Measurements from ENCODE around the gene PYGM. TPM values are rescaled to one million over a fixed set of nuclear protein-coding genes. Genes with fewer than 3 reads are reported as not detected.

The PYGM gene
- total RNA-seq, 1 donor from 2014 or later, result 584 TPM

DNA sequence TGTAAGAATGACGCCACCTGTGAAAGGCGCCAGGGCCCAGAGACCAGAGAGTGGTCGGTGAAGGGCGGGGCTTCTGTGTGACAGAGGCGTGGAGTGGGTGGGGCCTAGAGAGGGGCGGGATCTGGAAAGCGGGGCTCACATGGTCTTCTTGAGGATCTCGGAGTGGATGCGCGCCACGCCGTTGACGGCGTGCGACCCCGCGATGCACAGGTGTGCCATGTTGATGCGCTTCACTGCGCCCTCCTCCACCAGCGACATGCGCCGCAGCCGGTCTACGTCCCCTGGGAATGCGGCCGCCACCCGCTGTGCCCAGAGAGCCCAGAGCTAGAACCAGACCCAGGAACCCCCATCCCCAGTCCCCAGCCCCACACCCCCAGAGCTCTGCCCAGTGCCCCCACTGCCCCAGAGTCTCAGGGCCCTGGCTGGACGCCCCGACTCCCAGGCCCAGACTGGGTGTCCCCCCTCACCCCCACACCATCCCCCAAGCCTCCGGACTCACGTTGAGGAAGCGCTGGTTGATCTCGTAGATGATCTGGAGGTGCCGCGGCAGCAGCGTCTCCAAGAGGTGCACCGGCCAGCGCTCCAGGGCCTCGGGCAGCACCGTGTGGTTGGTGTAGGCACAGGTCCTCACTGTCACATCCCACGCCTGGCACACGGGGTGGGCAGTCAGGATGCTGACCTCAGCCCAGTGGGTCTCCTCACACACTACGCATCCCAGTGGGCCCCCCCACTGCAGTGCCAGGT lies 6.2 kb downstream of the PYGM start:
- DNase-seq, result no peak

DNA sequence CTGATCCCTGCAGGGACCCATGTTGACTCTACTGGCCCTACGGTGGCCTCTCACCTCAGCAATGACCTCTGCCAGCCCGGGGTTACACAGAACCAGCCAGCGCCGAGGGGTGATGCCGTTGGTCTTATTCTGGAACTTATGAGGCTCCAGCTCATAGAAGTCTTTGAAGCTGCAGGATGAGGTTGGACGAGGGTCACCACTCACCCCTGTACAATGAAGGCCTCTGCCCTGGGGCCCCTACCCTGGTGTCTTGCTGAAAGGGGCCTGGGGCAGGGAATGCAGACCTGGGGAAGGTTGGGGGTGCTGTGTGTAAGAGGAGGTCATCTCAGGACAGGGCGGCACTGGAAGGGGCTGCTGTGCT lies 6.8 kb downstream of the PYGM start:
- no peak for DNase-seq

GRCh38 chr11:64752175-64752970 lies 7.4 kb downstream of the PYGM start:
- DNase-seq, result peak; percentile 41

- no peak for DNase-seq
These were observed 8.2 kb downstream of the PYGM start for GRCh38 chr11:64751580-64751979.

GRCh38 chr11:64751136-64751535 lies 8.6 kb downstream of the PYGM start:
- DNase-seq, result no peak

- no peak for DNase-seq
These were observed 9.3 kb downstream of the PYGM start for GRCh38 chr11:64750361-64751054.

- DNase-seq, result no peak
These were observed 11.7 kb downstream of the PYGM start for GRCh38 chr11:64747961-64748665.

DNA sequence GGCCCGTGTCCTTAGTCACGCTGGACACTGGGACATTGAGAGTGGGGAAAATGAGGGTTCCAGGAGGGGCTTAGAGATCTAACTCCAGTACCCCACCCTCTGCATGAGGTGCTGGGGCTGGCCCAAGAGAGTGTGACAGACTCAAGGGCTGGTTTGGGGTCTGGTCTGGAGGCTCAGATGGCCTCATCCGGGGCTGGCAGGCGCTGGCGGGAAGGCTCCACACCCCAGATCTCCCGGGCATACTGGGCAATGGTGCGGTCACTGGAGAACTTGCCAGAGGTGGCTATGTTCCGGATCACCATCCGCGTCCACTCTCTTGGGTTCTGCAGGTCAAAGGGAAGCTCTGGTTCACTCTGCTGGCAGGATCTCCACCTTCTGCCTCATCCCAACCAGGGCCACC lies 13.3 kb downstream of the PYGM start:
- no peak for DNase-seq

GRCh38 chr11:64745521-64746328 lies 14.0 kb downstream of the PYGM start:
- peak; percentile 82 for DNase-seq

- peak; percentile 60 for DNase-seq
These were observed 14.6 kb downstream of the PYGM start for GRCh38 chr11:64745189-64745520.

DNA sequence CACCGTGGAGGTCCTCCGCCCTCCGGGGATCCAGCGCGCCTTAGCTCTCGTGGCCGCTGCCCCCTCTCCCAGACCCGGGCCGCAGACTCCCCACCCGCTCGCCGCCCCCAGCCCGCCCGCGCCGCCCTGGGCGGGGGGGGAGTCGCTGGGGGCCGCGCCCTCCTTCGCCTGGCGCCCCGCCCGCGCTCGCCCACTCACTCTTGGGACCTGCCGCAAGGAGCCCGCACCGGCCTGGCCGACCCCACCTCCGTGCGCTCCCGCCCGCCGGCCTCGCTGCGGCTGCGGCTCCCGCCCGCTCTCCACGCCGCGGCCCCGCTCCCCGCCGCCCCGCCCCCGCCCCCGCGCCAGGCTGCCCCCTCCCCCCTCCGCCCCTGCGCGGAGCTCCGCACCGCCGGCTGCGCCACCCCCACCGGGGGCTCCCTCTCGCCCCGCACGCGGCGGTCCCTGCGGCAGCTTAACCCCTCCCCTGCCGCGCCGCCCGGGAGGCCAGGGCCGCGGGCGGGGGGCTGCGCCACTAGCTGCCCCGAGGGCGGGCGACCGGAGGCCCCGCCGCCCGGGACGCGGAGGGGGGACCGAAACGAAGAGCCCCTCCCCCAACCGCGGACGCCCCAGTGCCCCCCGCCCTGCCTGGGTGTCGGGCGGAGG lies 15.1 kb downstream of the PYGM start:
- DNase-seq, result no peak

DNA sequence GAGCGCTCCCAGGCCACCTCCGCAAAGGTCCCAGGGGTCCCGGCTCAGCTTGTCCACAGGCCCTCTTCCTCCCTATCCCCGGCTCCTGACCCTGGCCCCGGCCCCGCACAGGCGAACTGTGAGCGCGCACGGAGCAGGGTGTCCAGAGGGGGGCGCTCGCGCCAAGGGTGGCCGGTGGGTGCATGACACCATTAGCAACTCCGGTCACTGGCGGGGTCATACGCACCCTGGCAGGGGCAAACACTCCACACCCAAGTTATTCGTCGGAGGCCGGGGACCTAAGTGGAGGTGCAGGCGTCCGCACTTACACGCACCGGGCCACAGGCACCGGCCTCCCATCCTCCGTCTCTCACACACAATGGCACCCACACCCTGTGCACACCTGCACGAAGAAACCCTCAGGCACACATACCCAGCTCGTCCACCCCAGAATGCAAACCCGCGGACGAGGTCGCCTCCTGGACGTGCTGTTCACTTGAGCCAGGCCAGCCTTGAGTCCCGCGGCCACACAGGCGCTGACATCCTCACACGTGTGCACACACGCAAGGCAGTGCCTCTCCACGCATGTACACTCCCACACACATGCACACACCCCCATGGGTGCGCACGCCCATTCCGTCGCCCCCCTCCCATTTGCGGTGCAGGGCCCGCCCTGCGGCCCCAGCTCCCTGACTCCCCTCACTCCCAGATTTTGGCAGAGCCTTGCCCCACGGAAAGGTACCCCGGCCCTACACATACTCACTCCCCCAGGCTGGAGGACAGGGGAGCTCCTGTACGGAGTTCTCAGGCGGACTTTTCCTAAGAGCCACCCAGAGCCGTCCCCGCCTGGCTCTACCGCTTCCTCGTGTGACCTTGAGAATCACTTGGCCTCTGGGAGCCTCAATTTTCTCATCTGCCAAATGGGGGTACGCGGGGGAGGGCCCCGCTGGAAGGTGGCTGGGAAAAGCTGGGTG lies 15.9 kb downstream of the PYGM start, which contains the start of gene RASGRP2:
Gene RASGRP2 (minus strand): TSS at position 552 of the 953 bp plus-strand sequence. CDS start 1,276 bp downstream, outside the sequence.
- DNase-seq, result peak; percentile 41

DNA sequence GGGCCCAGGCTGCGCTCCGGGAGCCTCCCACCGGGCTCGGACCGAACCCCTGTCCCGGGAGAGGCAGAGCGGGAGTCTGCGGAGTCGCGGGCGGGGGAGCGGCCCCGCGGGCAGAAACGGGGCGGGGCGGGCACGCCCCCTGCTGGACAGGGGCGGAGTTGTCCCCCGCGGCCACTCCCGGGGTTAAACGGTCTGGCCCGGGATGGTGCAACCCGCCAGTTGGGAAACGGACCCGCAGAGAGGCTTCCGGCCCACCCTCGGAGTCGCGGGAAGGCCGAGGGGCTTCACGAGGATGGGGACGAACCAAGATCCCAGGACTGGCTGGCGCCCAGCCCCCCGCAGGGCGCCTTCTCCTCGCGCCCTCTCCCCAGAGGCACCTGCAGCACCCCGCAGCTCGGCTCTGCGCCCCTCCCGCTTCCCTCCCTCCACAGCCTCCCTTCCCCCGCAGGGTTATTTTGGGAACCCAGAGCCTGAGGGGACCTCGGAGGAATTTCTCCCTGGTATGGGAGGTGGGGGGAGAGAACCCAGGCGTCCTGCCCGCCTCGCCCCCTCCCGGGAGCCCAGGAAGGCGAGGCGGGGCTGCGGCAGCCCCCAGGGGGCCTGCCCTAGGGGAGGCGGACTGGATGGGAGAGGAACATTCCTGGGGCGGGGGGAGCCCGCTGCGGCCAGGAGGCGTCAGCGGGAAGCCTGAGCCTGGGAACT lies 16.7 kb downstream of the PYGM start:
- peak; percentile 58 for DNase-seq

GRCh38 chr11:64742087-64742888 lies 17.5 kb downstream of the PYGM start:
- no peak for DNase-seq

DNA sequence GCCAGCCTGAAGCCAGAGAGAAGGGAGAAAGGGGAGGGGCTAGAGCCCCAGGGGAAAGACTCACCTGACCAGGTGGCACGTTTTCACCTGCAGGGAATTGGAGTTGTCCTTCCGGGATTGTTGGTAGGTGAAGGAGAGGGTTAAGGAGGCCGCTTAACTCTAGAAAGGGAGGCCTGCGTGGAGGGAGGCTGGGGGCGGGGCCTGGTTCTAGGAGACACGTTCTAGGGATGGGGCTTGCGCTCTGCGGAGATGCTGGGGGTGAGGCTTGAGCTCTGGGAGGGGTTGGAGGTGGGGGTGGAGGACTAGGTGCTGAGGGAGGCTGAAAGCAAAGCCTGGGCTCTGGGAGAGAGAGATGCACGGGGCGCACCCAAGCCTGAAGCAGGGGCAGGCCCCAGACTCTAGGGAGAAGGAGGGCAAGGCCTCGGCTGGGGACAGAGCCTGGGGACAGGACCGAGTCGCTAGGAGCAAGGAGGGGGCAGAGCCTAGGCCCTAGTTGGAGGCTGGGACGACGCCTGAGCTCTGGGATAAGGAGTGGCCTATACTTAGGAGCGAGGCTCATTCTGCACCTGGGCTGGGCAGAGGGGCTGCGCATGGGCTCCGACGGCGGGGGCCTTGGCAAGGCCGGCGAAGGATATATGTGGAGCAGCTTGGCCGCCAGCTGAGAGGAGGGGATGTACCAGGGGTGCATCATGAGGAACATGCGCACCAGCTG lies 18.2 kb downstream of the PYGM start:
- DNase-seq, result no peak

DNA sequence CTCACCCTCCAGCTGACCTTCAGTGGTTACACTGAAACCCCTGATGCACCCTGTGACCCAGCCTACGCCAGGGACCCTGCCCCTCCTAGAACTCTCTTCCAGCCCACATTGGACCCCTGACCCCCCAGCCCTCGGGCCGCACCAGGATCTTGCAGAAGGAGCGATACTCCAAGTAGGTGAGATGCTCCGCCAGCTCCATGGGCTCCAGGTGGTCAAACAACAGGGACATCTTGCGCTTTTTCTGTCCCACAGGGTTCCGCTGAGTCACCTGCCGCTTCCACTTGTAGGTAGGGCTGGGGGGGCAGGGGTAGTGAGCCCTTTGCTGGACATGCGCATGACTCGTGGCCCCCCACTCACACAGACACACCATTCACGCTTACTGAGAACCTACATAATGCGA lies 19.9 kb downstream of the PYGM start:
- no peak for DNase-seq

DNA sequence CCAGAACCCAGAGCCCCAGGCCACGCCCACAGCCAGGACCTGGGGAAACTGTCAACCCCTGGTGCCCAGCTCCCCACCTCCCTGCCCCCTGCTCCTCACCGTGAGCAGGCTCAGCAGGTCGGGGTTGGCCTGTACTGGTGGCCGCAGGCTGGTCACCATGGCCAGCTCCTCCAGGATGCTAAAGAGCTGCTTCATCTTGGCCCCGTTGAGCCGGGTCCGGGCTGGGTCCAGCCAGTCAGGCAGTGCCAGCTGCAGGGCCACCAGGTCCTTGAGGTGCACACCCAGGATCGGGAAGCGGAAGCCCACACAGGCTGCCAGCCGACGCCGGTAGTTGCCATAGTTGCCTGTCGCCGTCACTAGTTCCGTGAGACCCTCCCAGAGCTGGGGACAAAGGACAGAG lies 23.1 kb downstream of the PYGM start:
- DNase-seq, result no peak
